GM12891 (cell line): ENCODE measurements around the gene TACR2.

Source experiments
- PAX5 ChIP-seq: IDR thresholded peaks from 2 replicates; pipeline ENCODE4 v1.6.1; 2011; ENCODE audit warnings: low read length, moderate library complexity, mild to moderate bottlenecking; ENCODE audit not compliant: insufficient read depth, severe bottlenecking
- POLR2A ChIP-seq: IDR thresholded peaks from 2 replicates; pipeline ENCODE4 v1.6.1; 2011; ENCODE audit warnings: low read depth, low read length, control low read depth
- TAF1 ChIP-seq: IDR thresholded peaks from 2 replicates; pipeline ENCODE4 v1.6.1; 2011; ENCODE audit warnings: low read depth, low read length, control low read depth

DNA sequence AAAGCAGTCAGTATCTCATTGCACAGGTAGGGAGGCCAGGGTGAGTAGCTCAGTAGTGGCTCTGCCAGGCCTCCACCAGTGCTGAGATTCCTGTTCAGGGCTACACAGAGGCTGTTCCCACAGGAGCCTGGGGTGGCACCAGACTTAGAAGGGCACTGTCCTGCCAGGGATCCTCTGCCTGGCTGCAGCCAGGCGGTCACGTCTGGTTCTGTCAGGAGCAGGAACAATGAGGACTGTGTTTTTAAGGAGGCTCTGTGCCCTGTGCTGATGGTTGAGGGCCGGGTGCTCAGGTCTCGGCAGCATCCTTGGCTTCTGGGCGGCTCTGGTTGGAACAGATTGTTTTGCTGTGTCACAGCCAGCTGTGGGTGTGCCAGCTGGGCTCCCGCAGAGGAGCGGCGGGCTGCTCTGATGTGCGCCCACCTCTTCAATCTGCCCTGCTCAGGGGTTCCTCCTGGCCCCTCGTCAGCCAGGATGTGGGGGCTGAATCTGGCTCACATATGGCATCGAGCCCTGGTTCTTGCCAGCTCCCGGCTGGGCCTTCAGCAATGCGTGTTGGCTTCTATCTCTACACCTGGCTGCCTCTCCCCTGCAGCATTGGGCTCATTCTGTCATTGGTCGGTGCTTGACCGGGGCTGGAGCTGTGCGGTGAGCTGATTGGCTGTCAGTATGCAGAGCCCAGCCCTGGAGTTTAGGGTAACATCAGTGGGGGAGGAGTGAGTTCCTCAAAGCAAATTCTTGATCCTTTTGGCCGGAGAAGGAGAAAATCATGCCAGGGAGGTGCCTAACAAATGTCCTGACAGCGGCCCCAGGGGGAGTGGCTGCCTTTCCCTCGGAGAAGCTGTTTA, 41.2 kb downstream of the TACR2 start:
- no peak for TF ChIP-seq POLR2A
- no peak for TF ChIP-seq PAX5
- TF ChIP-seq TAF1 = no peak
